CD14-positive monocyte (primary cell): ENCODE measurements around the gene EXOC2. TPM values are rescaled to one million over a fixed set of nuclear protein-coding genes. Genes with fewer than 3 reads are reported as not detected.

Experiments used
- DNase-seq, 3 donors: peaks; one replicate each; pipeline ENCODE4 v3.0.0-alpha.2; 2011 to 2022
- H2AFZ ChIP-seq: 2 replicates; pipeline ENCODE4 v1.6.0; 2012; ENCODE audit warnings: mild to moderate bottlenecking, low read depth, low read length, inconsistent platforms; ENCODE audit not compliant: insufficient read depth, poor library complexity, severe bottlenecking
- H3K27ac ChIP-seq, 2 donors: 1 replicate in 1 of 2; 2 replicates in 1 of 2; pipeline ENCODE4 v1.5.1; 2012 to 2013; ENCODE audit warnings: low read length in 2 of 2, control low read depth in 1 of 2, inconsistent platforms in 1 of 2, low read depth in 1 of 2, mild to moderate bottlenecking in 1 of 2
- H3K27me3 ChIP-seq, 2 donors: one replicate each; pipeline versions ENCODE4 v1.6.0 to v1.6.1; 2011 to 2013; ENCODE audit warnings: low read length in 2 of 2; ENCODE audit not compliant: control insufficient read depth in 2 of 2, insufficient read depth in 2 of 2
- H3K36me3 ChIP-seq, 2 donors: replicated peaks in 1 of 2; 1 replicate in 1 of 2; 2 replicates in 1 of 2; pipeline versions ENCODE4 v1.5.1 to v1.6.1; 2012 to 2013; ENCODE audit warnings: low read length in 2 of 2, control low read depth in 1 of 2, inconsistent platforms in 1 of 2, mild to moderate bottlenecking in 1 of 2; ENCODE audit not compliant: insufficient read depth in 2 of 2, control insufficient read depth in 1 of 2
- H3K4me1 ChIP-seq, 2 donors: 1 replicate in 1 of 2; 2 replicates in 1 of 2; pipeline versions ENCODE4 v1.5.1 to v1.6.1; 2012 to 2013; ENCODE audit warnings: low read length in 2 of 2, control low read depth in 1 of 2, inconsistent platforms in 1 of 2, mild to moderate bottlenecking in 1 of 2, moderate library complexity in 1 of 2; ENCODE audit not compliant: insufficient read depth in 2 of 2, control insufficient read depth in 1 of 2
- H3K4me2 ChIP-seq: replicated peaks from 2 replicates; pipeline ENCODE3; 2012; ENCODE audit warnings: low read length, moderate library complexity, mild to moderate bottlenecking; ENCODE audit not compliant: poor library complexity, severe bottlenecking; ENCODE audit errors: extremely low read depth
- H3K4me3 ChIP-seq, 3 experiments: fragments of 200-600 bp in 1 of 3; sonication (generic) in 1 of 3; replicated peaks in 1 of 3; 1 replicate in 2 of 3; 2 replicates in 1 of 3; pipeline ENCODE4 v1.5.1; 2011 to 2013; ENCODE audit warnings: low read length in 3 of 3, mild to moderate bottlenecking in 3 of 3, control low read depth in 2 of 3, low read depth in 2 of 3, inconsistent platforms in 1 of 3, moderate library complexity in 1 of 3
- H3K79me2 ChIP-seq: 2 replicates; pipeline ENCODE4 v1.6.0; 2012; ENCODE audit warnings: mild to moderate bottlenecking, control low read depth, inconsistent platforms, low read length, moderate library complexity; ENCODE audit not compliant: insufficient read depth
- H3K9ac ChIP-seq: 2 replicates; pipeline ENCODE4 v1.6.0; 2017; ENCODE audit warnings: low read length, mild to moderate bottlenecking; ENCODE audit not compliant: insufficient read depth, poor library complexity, severe bottlenecking
- H3K9me3 ChIP-seq, 2 donors: replicated peaks in 1 of 2; 1 replicate in 1 of 2; 2 replicates in 1 of 2; pipeline versions ENCODE4 v1.5.1 to v1.6.1; 2012 to 2013; ENCODE audit warnings: low read length in 2 of 2, control low read depth in 1 of 2; ENCODE audit not compliant: control insufficient read depth in 1 of 2, insufficient read depth in 1 of 2
- H4K20me1 ChIP-seq: 2 replicates; pipeline ENCODE4 v1.6.0; 2012; ENCODE audit warnings: mild to moderate bottlenecking, low read length, control low read depth, moderate library complexity; ENCODE audit not compliant: insufficient read depth
- H3K27ac Mint-ChIP-seq, 7 donors: one replicate each; pipeline ENCODE4 v1.8.0; 2020; ENCODE audit warnings: mild to moderate bottlenecking in 7 of 7, mixed read lengths in 7 of 7, moderate library complexity in 6 of 7, inconsistent platforms in 2 of 7
- H3K27me3 Mint-ChIP-seq, 3 donors: one replicate each; pipeline ENCODE4 v1.8.0; 2021 to 2022; ENCODE audit warnings: low read depth in 3 of 3, mild to moderate bottlenecking in 3 of 3, mixed read lengths in 3 of 3, moderate library complexity in 3 of 3, inconsistent platforms in 1 of 3
- H3K36me3 Mint-ChIP-seq, 2 donors: one replicate each; pipeline ENCODE4 v1.8.0; 2020; ENCODE audit warnings: mixed read lengths in 2 of 2, inconsistent platforms in 1 of 2, mild to moderate bottlenecking in 1 of 2
- H3K4me1 Mint-ChIP-seq: one replicate; pipeline ENCODE4 v1.8.0; 2020; ENCODE audit warnings: mild to moderate bottlenecking, mixed read lengths
- H3K4me3 Mint-ChIP-seq, 2 donors: one replicate each; pipeline ENCODE4 v1.8.0; 2020; ENCODE audit warnings: mild to moderate bottlenecking in 2 of 2, mixed read lengths in 2 of 2, moderate library complexity in 1 of 2
- H3K9me3 Mint-ChIP-seq, 7 donors: one replicate each; pipeline ENCODE4 v1.8.0; 2020 to 2022; ENCODE audit warnings: mixed read lengths in 7 of 7, mild to moderate bottlenecking in 6 of 7, moderate library complexity in 6 of 7, inconsistent platforms in 2 of 7
- WGBS: methylation state at CpG from one replicate; pipeline ENCODE4 v1.1.5; 2013; ENCODE audit warnings: missing lambda C conversion rate; ENCODE audit not compliant: insufficient coverage; 5-methylcytosine and 5-hydroxymethylcytosine counted together
- intact Hi-C, 2 donors: fragments of 100-400 bp; cut with micrococcal nuclease; formaldehyde crosslinking; loops; one replicate each; pipeline versions ENCODE4 v1.15.0 to v1.15.1; 2023
- polyA plus RNA-seq, 3 donors: library from polyadenylated mRNA; depleted of rRNA in 1 of 3; unstranded in 2 of 3; stranded (reverse) in 1 of 3; fragments of 300-500 nt in 2 of 3; fragments of >200 nt in 1 of 3; fragmentation: Illumina TruSeq in 2 of 3; gene quantifications; 1 replicate in 2 of 3; 2 replicates in 1 of 3; pipeline ENCODE4 v1.2.3, GENCODE V29; 2012 to 2021
- TF ChIP-seq, protein P1 (sequence below): fragments of 200-600 bp; IDR thresholded peaks from one replicate; pipeline ENCODE4 v1.8.0; 2022; ENCODE audit warnings: antibody characterized with exemption, mild to moderate bottlenecking

EXOC2 gene
- polyA plus RNA-seq, 3 donors = 7.5 to 15.5 (median 12.0) TPM

- no peak overlapping the region for H3K27ac ChIP-seq
- no peaks in the 10 kb centered on the region for H4K20me1 ChIP-seq
- Mint-ChIP-seq H3K36me3 (no peaks in the 10 kb centered on the region), H3K27ac (no peak overlapping the region), H3K4me1 (peaks cover 1% of the 10 kb centered on the region), H3K4me3 (no peak overlapping the region), H3K27me3 (peaks cover 3 to 13% (median 10%) of the 10 kb centered on the region in 3 donors), H3K9me3 (peaks cover 6 to 16% (median 11%) of the 10 kb centered on the region in 7 donors)
- TF ChIP-seq, protein P1, sequence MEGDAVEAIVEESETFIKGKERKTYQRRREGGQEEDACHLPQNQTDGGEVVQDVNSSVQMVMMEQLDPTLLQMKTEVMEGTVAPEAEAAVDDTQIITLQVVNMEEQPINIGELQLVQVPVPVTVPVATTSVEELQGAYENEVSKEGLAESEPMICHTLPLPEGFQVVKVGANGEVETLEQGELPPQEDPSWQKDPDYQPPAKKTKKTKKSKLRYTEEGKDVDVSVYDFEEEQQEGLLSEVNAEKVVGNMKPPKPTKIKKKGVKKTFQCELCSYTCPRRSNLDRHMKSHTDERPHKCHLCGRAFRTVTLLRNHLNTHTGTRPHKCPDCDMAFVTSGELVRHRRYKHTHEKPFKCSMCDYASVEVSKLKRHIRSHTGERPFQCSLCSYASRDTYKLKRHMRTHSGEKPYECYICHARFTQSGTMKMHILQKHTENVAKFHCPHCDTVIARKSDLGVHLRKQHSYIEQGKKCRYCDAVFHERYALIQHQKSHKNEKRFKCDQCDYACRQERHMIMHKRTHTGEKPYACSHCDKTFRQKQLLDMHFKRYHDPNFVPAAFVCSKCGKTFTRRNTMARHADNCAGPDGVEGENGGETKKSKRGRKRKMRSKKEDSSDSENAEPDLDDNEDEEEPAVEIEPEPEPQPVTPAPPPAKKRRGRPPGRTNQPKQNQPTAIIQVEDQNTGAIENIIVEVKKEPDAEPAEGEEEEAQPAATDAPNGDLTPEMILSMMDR = no peak
- H3K4me3 ChIP-seq = no peak overlapping the region
- H3K4me1 ChIP-seq = no peaks in the 10 kb centered on the region
- H2AFZ ChIP-seq = no peak overlapping the region
- no peak for DNase-seq
- H3K9me3 ChIP-seq = peaks cover 0 to 4% of the 10 kb centered on the region in 2 donors
- no peaks in the 10 kb centered on the region for H3K36me3 ChIP-seq
- intact Hi-C loops = no loop called here
- no peaks in the 10 kb centered on the region for H3K27me3 ChIP-seq
- H3K4me2 ChIP-seq = no peak overlapping the region
- no peak overlapping the region for H3K9ac ChIP-seq
- WGBS = 94% methylated on average over 14 of the region's 19 CpGs
- H3K79me2 ChIP-seq = no peaks in the 10 kb centered on the region
Measured at GRCh38 chr6:448296-449056, 244.5 kb downstream of the EXOC2 start.

- Histone ChIP-seq H3K36me3 (no peaks in the 10 kb centered on the region), H3K27ac (no peak overlapping the region), H2AFZ (no peak overlapping the region), H3K4me3 (no peak overlapping the region), H3K79me2 (no peaks in the 10 kb centered on the region), H3K9me3 (peaks cover 0 to 4% of the 10 kb centered on the region in 2 donors), H3K9ac (no peak overlapping the region), H4K20me1 (no peaks in the 10 kb centered on the region), H3K4me2 (no peak overlapping the region), H3K27me3 (no peaks in the 10 kb centered on the region), H3K4me1 (no peaks in the 10 kb centered on the region)
- Mint-ChIP-seq H3K36me3 (no peaks in the 10 kb centered on the region), H3K4me3 (no peak overlapping the region), H3K27me3 (peaks cover 3 to 13% (median 8%) of the 10 kb centered on the region in 3 donors), H3K9me3 (peaks cover 5 to 16% (median 11%) of the 10 kb centered on the region in 7 donors), H3K4me1 (peaks cover 1% of the 10 kb centered on the region), H3K27ac (peak overlapping the region in 1 of 7 donors; percentile 40)
- DNase-seq = no peak
- TF ChIP-seq, protein P1 = no peak
- intact Hi-C loops = no loop called here
- 94% methylated on average over 23 of the region's 29 CpGs for WGBS
Measured at GRCh38 chr6:447381-448165, 245.4 kb downstream of the EXOC2 start.
